HG02610 (cell line): Measurements from ENCODE around the gene SDK2.

Experiments used
- ATAC-seq: cut with Tn5 transposase; IDR thresholded peaks from one replicate; pipeline ENCODE4 v1.9.1; 2021; ENCODE audit warnings: mild to moderate bottlenecking, moderate library complexity; ENCODE audit not compliant: unreplicated experiment

Gene SDK2

GRCh38 chr17:73371285-73371684 lies 273.0 kb downstream of the SDK2 start:
- ATAC-seq, result no peak

GRCh38 chr17:73369817-73370490 lies 274.3 kb downstream of the SDK2 start:
- ATAC-seq, result peak; percentile 50

GRCh38 chr17:73369111-73369521 lies 275.1 kb downstream of the SDK2 start:
- no peak for ATAC-seq

- no peak for ATAC-seq
Observed at GRCh38 chr17:73368085-73368631, 276.1 kb downstream of the SDK2 start.

- no peak for ATAC-seq
Observed at GRCh38 chr17:73365906-73366623, 278.2 kb downstream of the SDK2 start.

- ATAC-seq, result no peak
Observed at GRCh38 chr17:73365301-73365874, 278.9 kb downstream of the SDK2 start.

GRCh38 chr17:73364155-73364522 lies 280.1 kb downstream of the SDK2 start:
- no peak for ATAC-seq

GRCh38 chr17:73363442-73364154 lies 280.6 kb downstream of the SDK2 start:
- ATAC-seq, result no peak

- no peak for ATAC-seq
Observed at GRCh38 chr17:73362697-73363096, 281.5 kb downstream of the SDK2 start.

- ATAC-seq, result no peak
Observed at GRCh38 chr17:73360961-73361761, 283.1 kb downstream of the SDK2 start.

GRCh38 chr17:73359987-73360410 lies 284.2 kb downstream of the SDK2 start:
- no peak for ATAC-seq

GRCh38 chr17:73359352-73359751 lies 284.9 kb downstream of the SDK2 start:
- no peak for ATAC-seq

- no peak for ATAC-seq
Observed at GRCh38 chr17:73358668-73359067, 285.6 kb downstream of the SDK2 start.

GRCh38 chr17:73357981-73358380 lies 286.3 kb downstream of the SDK2 start:
- no peak for ATAC-seq

GRCh38 chr17:73357318-73357717 lies 286.9 kb downstream of the SDK2 start:
- ATAC-seq, result no peak

- ATAC-seq, result no peak
Observed at GRCh38 chr17:73356561-73357170, 287.6 kb downstream of the SDK2 start.

- ATAC-seq, result no peak
Observed at GRCh38 chr17:73354423-73355284, 289.6 kb downstream of the SDK2 start.

GRCh38 chr17:73352261-73352660 lies 292.0 kb downstream of the SDK2 start:
- no peak for ATAC-seq

GRCh38 chr17:73351764-73352163 lies 292.5 kb downstream of the SDK2 start:
- ATAC-seq, result no peak
